ENCODE data around the gene MED13L. TPM values are rescaled to one million over a fixed set of nuclear protein-coding genes. Genes with fewer than 3 reads are reported as not detected.

The MED13L gene
- total and polyA plus RNA-seq, 4 donors: 7.9 to 94.0 (median 37.7) TPM

GRCh38 chr12:116145451-116145850 lies 132.0 kb downstream of the MED13L start (continued):
- TF ChIP-seq CTCF (IDR thresholded peaks at IDR 0.05; ENCODE audit: low read depth, low read length, missing input control): no peak
- TF ChIP-seq RAD21 (IDR thresholded peaks at IDR 0.05): no peak
- TF ChIP-seq HNF4G (IDR thresholded peaks at IDR 0.05): no peak

- no peak for DNase-seq (ENCODE audit: low spot score)
- TF ChIP-seq SP1 (IDR thresholded peaks at IDR 0.05) (no peak), MAX (IDR thresholded peaks at IDR 0.05) (no peak), HNF4A (conservative IDR thresholded peaks at IDR 0.05) (no peak)
- Histone ChIP-seq H3K4me1 (ENCODE audit: control insufficient read depth in 4 of 4, insufficient read depth in 4 of 4, low read length in 3 of 4) (peaks cover 11 to 32% (median 24%) of the 10 kb centered on the region in 4 donors), H3K27me3 (ENCODE audit: control insufficient read depth in 4 of 4, insufficient read depth in 4 of 4, low read length in 3 of 4) (no peaks in the 10 kb centered on the region), H3K27ac (ENCODE audit: low read depth in 1 of 2, low read length in 2 of 2) (no peak overlapping the region), H3K9ac (ENCODE audit: low read depth in 1 of 2, low read length in 2 of 2) (no peak overlapping the region), H3K9me3 (ENCODE audit: control insufficient read depth in 4 of 4, low read length in 3 of 4) (no peaks in the 10 kb centered on the region), H3K4me3 (ENCODE audit: low read depth in 1 of 3, low read length in 3 of 3) (no peak overlapping the region), H3K36me3 (ENCODE audit: control insufficient read depth in 4 of 4, insufficient read depth in 3 of 4, low read depth in 1 of 4, low read length in 3 of 4) (no peaks in the 10 kb centered on the region)
- 59% methylated on average over 1 of the region's 1 CpG for WGBS
Measured at GRCh38 chr12:116144384-116144783, 133.1 kb downstream of the MED13L start.

GRCh38 chr12:116143909-116144308 lies 133.6 kb downstream of the MED13L start:
- Histone ChIP-seq H3K27ac (ENCODE audit: low read depth in 1 of 2, low read length in 2 of 2) (peak overlapping the region in 1 of 2 donors; percentile 47), H3K4me1 (ENCODE audit: control insufficient read depth in 4 of 4, insufficient read depth in 4 of 4, low read length in 3 of 4) (peaks cover 11 to 32% (median 24%) of the 10 kb centered on the region in 4 donors)
- WGBS: 68% methylated on average over 1 of the region's 1 CpG

More at GRCh38 chr12:116143909-116144308, 133.6 kb downstream of the MED13L start:
- H3K27me3 ChIP-seq (ENCODE audit: control insufficient read depth in 4 of 4, insufficient read depth in 4 of 4, low read length in 3 of 4): no peaks in the 10 kb centered on the region
- no peak for DNase-seq (ENCODE audit: low spot score)
- no peak overlapping the region for H3K4me3 ChIP-seq (ENCODE audit: low read depth in 1 of 3, low read length in 3 of 3)
- H3K36me3 ChIP-seq (ENCODE audit: control insufficient read depth in 4 of 4, insufficient read depth in 3 of 4, low read depth in 1 of 4, low read length in 3 of 4): no peaks in the 10 kb centered on the region
- TF ChIP-seq ZBTB33 (IDR thresholded peaks at IDR 0.05) (no peak), SP1 (IDR thresholded peaks at IDR 0.05) (no peak), TAF1 (conservative IDR thresholded peaks at IDR 0.05) (no peak), EGR1 (IDR thresholded peaks at IDR 0.05; ENCODE audit: low read depth in 2 of 2) (no peak), MAX (IDR thresholded peaks at IDR 0.05) (no peak), ATF3 (IDR thresholded peaks at IDR 0.05) (no peak), FOXA2 (IDR thresholded peaks at IDR 0.05) (no peak), GABPA (IDR thresholded peaks at IDR 0.05 in 1 of 2, conservative IDR thresholded peaks at IDR 0.05 in 1 of 2) (no peak), JUND (IDR thresholded peaks at IDR 0.05) (no peak), FOXA1 (IDR thresholded peaks at IDR 0.05) (no peak), REST (IDR thresholded peaks at IDR 0.05) (no peak), RAD21 (IDR thresholded peaks at IDR 0.05) (no peak), HNF4G (IDR thresholded peaks at IDR 0.05) (no peak), HNF4A (conservative IDR thresholded peaks at IDR 0.05) (no peak), YY1 (IDR thresholded peaks at IDR 0.05) (no peak), CTCF (IDR thresholded peaks at IDR 0.05; ENCODE audit: low read depth, low read length, missing input control) (no peak), RXRA (IDR thresholded peaks at IDR 0.05) (no peak), NR2F2 (IDR thresholded peaks at IDR 0.05) (no peak)
- H3K9me3 ChIP-seq (ENCODE audit: control insufficient read depth in 4 of 4, low read length in 3 of 4): no peaks in the 10 kb centered on the region
- H3K9ac ChIP-seq (ENCODE audit: low read depth in 1 of 2, low read length in 2 of 2): no peak overlapping the region
